Measurements from ENCODE around the gene CCM2. TPM values are rescaled to one million over a fixed set of nuclear protein-coding genes. Genes with fewer than 3 reads are reported as not detected.

CCM2 gene
- total RNA-seq, 2 experiments from 2014 or later, result 134 TPM

- Mint-ChIP-seq H3K36me3 (ENCODE audit: low read depth) (peaks cover 75% of the 10 kb centered on the region), H3K27me3 (no peaks in the 10 kb centered on the region), H3K27ac (no peak overlapping the region), H3K9me3 (no peaks in the 10 kb centered on the region), H3K4me1 (peaks cover 22% of the 10 kb centered on the region), H3K4me3 (no peak overlapping the region)
- POLR2A ChIA-PET, result no interaction called here
- CTCF ChIA-PET, result interaction anchor here (1.2 to 1.8 kb wide), 3 partner anchors 17 to 97 kb away, joined by 3 to 5 read pairs (median 5); no protein-coding TSS in a partner anchor
- DNase-seq, result no peak
Measured at GRCh38 chr7:45069444-45070253, 69.6 kb downstream of the CCM2 start.

- POLR2A ChIA-PET, result interaction anchor here (0.6 kb wide), 1 partner anchor 32 kb away, joined by 3 read pairs; no protein-coding TSS in a partner anchor
- CTCF ChIA-PET, result interaction anchor here (1.2 to 1.8 kb wide), 2 partner anchors 17 to 97 kb away, joined by 5 read pairs; no protein-coding TSS in a partner anchor
- H3K4me1 Mint-ChIP-seq, result peaks cover 22% of the 10 kb centered on the region
Measured at GRCh38 chr7:45070254-45070642, 70.2 kb downstream of the CCM2 start.

GRCh38 chr7:45071528-45071927 lies 71.5 kb downstream of the CCM2 start:
- DNase-seq, result no peak
- ChIA-PET POLR2A (no interaction called here), CTCF (interaction anchor here (1.0 kb wide), 1 partner anchor 9 kb away, joined by 3 read pairs; no protein-coding TSS in a partner anchor)
- Mint-ChIP-seq H3K4me1 (peaks cover 17% of the 10 kb centered on the region), H3K36me3 (ENCODE audit: low read depth) (peaks cover 68% of the 10 kb centered on the region), H3K27ac (no peak overlapping the region), H3K27me3 (no peaks in the 10 kb centered on the region), H3K9me3 (no peaks in the 10 kb centered on the region), H3K4me3 (no peak overlapping the region)

More at GRCh38 chr7:45070254-45070642, 70.2 kb downstream of the CCM2 start:
- no peak overlapping the region for H3K27ac Mint-ChIP-seq
- no peaks in the 10 kb centered on the region for H3K27me3 Mint-ChIP-seq
- no peak for DNase-seq
- H3K36me3 Mint-ChIP-seq (ENCODE audit: low read depth), result peaks cover 75% of the 10 kb centered on the region
- no peak overlapping the region for H3K4me3 Mint-ChIP-seq
- H3K9me3 Mint-ChIP-seq, result no peaks in the 10 kb centered on the region

- Mint-ChIP-seq H3K27me3 (no peaks in the 10 kb centered on the region), H3K9me3 (no peaks in the 10 kb centered on the region), H3K36me3 (ENCODE audit: low read depth) (peaks cover 67% of the 10 kb centered on the region), H3K4me3 (no peak overlapping the region), H3K4me1 (peaks cover 17% of the 10 kb centered on the region), H3K27ac (peak overlapping the region; percentile 41)
- CTCF ChIA-PET, result interaction anchor here (0.6 to 1.9 kb wide), 3 partner anchors 17 to 701 kb away, joined by 3 to 4 read pairs (median 3); partner anchors contain the start of gene NACAD
- no peak for DNase-seq
- POLR2A ChIA-PET, result interaction anchor here (0.9 kb wide), 1 partner anchor 63 kb away, joined by 3 read pairs; no protein-coding TSS in a partner anchor
Measured at GRCh38 chr7:45072131-45073030, 72.4 kb downstream of the CCM2 start.

- CTCF ChIA-PET, result interaction anchor here (0.6 to 1.9 kb wide), 4 partner anchors 16 to 702 kb away, joined by 3 to 4 read pairs (median 3); partner anchors contain the start of gene NACAD
- Mint-ChIP-seq H3K9me3 (no peaks in the 10 kb centered on the region), H3K4me1 (peaks cover 10% of the 10 kb centered on the region), H3K27me3 (no peaks in the 10 kb centered on the region), H3K4me3 (no peak overlapping the region), H3K36me3 (ENCODE audit: low read depth) (peaks cover 66% of the 10 kb centered on the region), H3K27ac (peak overlapping the region; percentile 71)
- DNase-seq, result peak; percentile 5
- POLR2A ChIA-PET, result no interaction called here
Measured at GRCh38 chr7:45073031-45073785, 73.2 kb downstream of the CCM2 start.

- ChIA-PET POLR2A (no interaction called here), CTCF (interaction anchor here (1.0 to 1.9 kb wide), 2 partner anchors 15 to 16 kb away, joined by 3 to 4 read pairs; partner anchors contain the start of gene NACAD)
- H3K27ac Mint-ChIP-seq, result no peak overlapping the region
Measured at GRCh38 chr7:45073786-45074527, 74.0 kb downstream of the CCM2 start.

GRCh38 chr7:45074528-45075354 lies 74.7 kb downstream of the CCM2 start:
- Mint-ChIP-seq H3K36me3 (ENCODE audit: low read depth) (peaks cover 51% of the 10 kb centered on the region), H3K9me3 (no peaks in the 10 kb centered on the region), H3K27me3 (no peaks in the 10 kb centered on the region), H3K27ac (peak overlapping the region; percentile 25), H3K4me3 (no peak overlapping the region), H3K4me1 (peaks cover 4% of the 10 kb centered on the region)
- ChIA-PET POLR2A (no interaction called here), CTCF (interaction anchor here (1.2 kb wide), 1 partner anchor 29 kb away, joined by 3 read pairs; no protein-coding TSS in a partner anchor)
- no peak for DNase-seq

More at GRCh38 chr7:45073786-45074527, 74.0 kb downstream of the CCM2 start:
- no peak for DNase-seq
- H3K4me1 Mint-ChIP-seq, result peaks cover 4% of the 10 kb centered on the region
- H3K9me3 Mint-ChIP-seq, result no peaks in the 10 kb centered on the region
- no peaks in the 10 kb centered on the region for H3K27me3 Mint-ChIP-seq
- H3K36me3 Mint-ChIP-seq (ENCODE audit: low read depth), result peaks cover 59% of the 10 kb centered on the region
- H3K4me3 Mint-ChIP-seq, result no peak overlapping the region

- ChIA-PET POLR2A (no interaction called here), CTCF (interaction anchor here (1.2 kb wide), 1 partner anchor 28 kb away, joined by 3 read pairs; no protein-coding TSS in a partner anchor)
- H3K4me3 Mint-ChIP-seq, result no peak overlapping the region
- H3K4me1 Mint-ChIP-seq, result peaks cover 4% of the 10 kb centered on the region
- H3K27ac Mint-ChIP-seq, result peak overlapping the region; percentile 25
- peaks cover 45% of the 10 kb centered on the region for H3K36me3 Mint-ChIP-seq (ENCODE audit: low read depth)
- H3K9me3 Mint-ChIP-seq, result no peaks in the 10 kb centered on the region
- no peak for DNase-seq
- H3K27me3 Mint-ChIP-seq, result no peaks in the 10 kb centered on the region
Measured at GRCh38 chr7:45075355-45075644, 75.3 kb downstream of the CCM2 start.

GRCh38 chr7:45075871-45076796 lies 76.1 kb downstream of the CCM2 start:
- H3K4me1 Mint-ChIP-seq, result peaks cover 4% of the 10 kb centered on the region
- H3K4me3 Mint-ChIP-seq, result no peak overlapping the region
- DNase-seq, result no peak
- H3K9me3 Mint-ChIP-seq, result no peaks in the 10 kb centered on the region
- POLR2A ChIA-PET, result no interaction called here
- CTCF ChIA-PET, result interaction anchor here (0.7 to 1.3 kb wide), 3 partner anchors 21 to 103 kb away, joined by 3 to 4 read pairs (median 3); no protein-coding TSS in a partner anchor
- H3K36me3 Mint-ChIP-seq (ENCODE audit: low read depth), result peaks cover 40% of the 10 kb centered on the region
- H3K27me3 Mint-ChIP-seq, result no peaks in the 10 kb centered on the region
- H3K27ac Mint-ChIP-seq, result no peak overlapping the region

GRCh38 chr7:45076946-45077345 lies 76.9 kb downstream of the CCM2 start:
- ChIA-PET POLR2A (no interaction called here), CTCF (interaction anchor here (0.7 to 1.3 kb wide), 3 partner anchors 10 to 103 kb away, joined by 3 to 4 read pairs (median 3); no protein-coding TSS in a partner anchor)
- H3K4me3 Mint-ChIP-seq, result no peak overlapping the region
- H3K9me3 Mint-ChIP-seq, result no peaks in the 10 kb centered on the region
- peaks cover 4% of the 10 kb centered on the region for H3K4me1 Mint-ChIP-seq
- H3K27me3 Mint-ChIP-seq, result no peaks in the 10 kb centered on the region
- H3K27ac Mint-ChIP-seq, result no peak overlapping the region
- no peak for DNase-seq
- peaks cover 34% of the 10 kb centered on the region for H3K36me3 Mint-ChIP-seq (ENCODE audit: low read depth)
